ENCODE measurements around the gene RAB15.

Gene RAB15

DNA sequence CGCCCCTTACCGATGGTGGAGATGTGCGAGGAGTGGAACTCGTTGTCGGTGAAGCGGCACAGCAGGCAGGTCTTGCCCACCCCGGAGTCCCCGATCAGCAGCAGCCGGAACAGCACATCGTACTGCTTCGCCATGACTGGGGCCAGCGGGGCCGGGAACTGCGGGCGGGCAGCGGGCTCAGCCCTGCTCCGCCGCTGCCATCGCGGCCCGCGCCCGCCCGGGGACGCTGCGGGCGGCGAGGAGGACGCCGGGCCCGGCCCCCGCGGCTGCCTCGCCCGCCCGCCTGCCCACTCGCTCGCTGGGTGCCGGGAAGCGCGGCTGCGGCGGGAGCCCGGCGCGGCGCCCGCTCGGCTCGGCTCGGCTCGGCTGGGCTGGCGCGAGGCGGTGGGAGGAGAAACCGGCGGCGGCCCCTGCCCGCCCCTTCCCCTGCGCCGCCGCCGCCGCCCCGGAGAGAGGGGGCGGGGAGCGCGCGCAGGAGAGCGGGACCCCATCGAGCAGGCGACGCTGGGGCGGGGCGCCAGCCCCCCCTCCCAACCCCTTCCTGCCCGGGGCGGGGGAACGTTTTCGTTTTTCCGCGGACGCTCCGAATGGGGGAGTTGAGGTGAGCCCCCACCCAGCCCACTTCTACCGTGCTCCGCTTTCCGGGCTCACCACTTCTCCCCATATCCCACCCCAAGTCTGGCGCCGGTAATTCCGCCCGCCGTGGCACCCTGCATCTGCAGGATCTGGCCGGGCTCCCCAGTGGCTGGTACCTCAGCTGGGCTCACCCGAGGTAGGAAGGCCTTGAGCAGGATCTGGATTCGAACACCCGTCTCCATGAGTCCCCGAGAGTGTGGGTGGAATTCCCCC lies at the start of gene RAB15:
RAB15 (minus strand) TSS at position 394 of the 849 bp plus-strand sequence; CDS start at position 134, 260 bp downstream.
- peak; percentile 57 for DNase-seq (ENCODE audit: low spot score)

DNA sequence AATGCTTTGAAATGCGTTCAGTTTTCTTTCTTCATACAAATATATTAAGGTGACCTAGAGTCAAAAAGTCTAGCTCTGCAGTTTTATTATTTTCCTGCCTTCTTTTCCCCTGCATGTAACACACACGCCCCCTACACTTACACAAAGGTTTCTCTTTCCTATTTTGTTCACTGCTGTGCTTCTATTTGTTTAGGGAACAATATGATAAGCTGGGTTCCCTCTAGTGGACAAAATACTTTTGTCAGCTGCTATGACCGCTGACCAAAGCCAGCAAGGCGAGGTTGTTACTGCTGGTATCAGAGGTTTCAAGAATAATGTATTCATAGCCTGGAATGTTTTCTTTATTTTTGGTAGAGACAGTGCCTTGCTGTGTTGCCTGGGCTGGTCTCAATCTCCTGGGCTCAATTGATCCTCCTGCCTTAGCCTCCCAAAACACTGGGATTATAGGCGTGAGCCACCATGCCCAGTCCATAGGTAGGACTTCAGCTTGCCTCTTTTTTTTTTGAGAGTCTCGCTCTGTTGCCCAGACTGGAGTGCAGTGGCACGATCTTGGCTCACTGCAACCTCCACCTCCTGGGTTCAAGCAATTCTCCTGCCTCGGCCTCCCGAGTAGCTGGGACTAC lies 47.9 kb upstream of the RAB15 start:
- no peak for DNase-seq (ENCODE audit: low spot score)

DNA sequence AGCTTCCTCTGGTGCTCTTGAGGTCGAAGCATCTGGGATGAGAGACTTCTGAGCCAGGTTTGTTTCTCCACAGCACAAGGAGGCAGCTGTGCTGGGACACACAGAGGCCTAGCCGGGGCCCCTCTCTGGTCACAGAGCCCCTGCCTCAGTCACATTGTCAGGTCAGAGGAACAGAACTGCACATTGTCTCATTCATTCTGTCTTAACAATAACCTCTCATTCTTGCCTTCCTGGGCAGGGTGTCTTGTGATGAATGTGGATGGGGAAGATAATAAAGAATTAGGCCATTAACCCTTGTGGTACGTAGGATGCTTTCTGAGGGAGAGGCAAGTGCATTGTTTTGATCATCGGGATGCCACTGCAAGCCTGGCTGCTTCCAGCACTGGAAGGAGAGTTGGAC lies 44.3 kb upstream of the RAB15 start:
- no peak for DNase-seq (ENCODE audit: low spot score)

DNA sequence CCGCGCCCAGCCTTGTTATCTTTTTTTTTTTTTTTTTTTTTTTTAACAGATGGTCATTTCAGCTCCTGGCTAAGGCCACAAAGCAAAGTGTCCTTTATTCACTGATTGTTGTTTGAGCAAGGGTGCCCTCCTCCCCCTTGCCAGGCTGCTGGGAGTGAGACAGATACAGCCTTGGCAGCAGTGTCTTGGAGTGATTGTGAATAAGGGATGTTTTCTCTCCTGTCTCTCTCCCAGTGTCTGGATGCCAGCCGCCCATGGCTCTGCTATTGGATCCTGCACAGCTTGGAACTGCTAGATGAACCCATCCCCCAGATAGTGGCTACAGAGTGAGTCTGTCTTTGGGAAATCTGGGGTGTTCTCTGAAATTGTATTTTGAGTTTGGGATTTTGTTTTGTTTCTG lies 43.3 kb upstream of the RAB15 start:
- no peak for DNase-seq (ENCODE audit: low spot score)

DNA sequence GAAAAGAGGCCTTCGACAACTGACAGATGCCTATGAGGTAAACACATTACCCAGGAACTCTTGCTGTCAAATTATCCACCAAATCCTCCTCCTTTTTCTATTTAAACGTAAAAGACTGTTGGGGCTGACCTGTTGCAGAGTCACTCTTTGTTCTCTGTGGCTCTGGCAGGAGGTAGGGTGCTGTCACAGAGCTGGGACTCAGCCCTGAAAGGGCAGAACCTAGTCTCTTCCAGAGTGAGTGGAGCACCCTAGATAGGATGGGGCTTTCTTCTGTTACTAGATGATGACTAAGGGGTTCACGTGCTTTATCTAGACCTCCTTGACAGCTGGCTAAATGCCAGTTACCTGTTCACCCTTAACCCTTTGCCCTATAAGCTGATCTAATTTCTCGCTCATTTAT lies 40.2 kb upstream of the RAB15 start:
- DNase-seq (ENCODE audit: low spot score): no peak

DNA sequence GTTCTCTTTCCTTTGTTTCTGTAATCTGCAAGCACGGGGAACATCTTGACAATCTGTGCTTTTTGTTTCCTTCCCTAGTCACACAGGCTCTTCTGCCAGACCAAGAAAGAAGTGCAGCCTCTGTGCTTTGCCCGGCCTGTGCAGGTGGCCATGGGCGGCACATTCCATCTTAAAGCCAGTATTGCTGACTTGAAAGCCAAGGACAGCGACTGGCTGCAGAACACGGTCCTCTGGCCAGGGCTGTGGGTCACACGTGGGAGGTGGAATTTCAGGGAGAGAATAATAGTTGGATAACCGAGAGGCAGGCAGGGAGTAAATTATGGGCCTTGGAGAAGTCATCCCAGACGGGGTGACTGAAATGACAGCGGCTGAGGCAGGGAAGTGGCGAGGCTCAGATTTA lies 39.4 kb upstream of the RAB15 start:
- no peak for DNase-seq (ENCODE audit: low spot score)

DNA sequence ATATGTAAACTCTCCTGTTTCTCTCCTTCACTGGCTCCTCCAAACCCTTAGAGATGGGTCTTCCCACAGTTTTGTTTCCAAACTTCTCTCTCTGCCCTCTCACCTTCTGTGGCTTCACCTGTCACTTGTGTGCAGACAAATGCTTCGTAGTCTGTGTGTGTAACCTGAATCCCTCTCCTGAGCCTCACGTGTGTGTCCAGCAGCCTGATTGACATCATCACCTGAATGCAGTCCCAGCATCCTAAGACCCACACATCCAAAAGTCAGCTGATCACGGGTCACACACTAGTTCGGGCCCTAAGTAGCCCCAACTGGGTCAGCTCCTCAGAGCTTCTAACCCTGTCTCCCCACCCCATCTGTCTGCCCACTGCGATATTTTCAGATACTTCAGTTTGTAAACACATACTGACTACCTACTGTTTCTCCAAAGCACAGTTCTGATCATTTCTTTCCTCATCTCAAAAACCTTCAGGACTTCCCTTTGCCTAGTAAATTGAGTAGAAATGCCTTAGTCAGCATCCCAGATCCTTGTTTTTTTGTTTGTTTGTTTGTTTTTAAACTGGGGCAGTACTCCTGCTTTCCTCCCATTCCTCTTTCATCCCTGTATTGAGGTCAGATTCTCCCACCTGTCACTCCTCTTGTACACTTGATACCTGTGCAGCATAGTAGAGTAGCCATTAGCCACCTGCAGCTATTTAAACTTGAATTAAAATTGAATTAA lies 38.2 kb upstream of the RAB15 start:
- no peak for DNase-seq (ENCODE audit: low spot score)

DNA sequence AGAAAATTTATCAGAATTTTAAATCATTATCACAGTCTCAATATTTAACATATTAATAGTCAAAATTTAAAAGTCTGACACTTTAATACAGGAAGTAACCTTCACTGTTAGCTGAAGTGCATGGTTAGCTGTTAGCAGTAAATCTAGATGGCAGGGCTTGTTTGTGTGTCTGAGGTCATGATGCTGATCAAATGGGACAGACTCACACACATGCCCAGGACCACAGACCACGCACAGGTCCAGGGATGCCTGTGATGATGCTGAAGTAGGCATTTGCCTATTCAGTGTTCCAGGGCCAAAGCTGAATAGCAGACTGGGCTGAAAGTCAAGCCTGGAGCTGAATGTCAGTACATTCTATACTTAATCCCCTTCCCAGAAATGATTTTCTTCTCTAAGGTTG lies 35.1 kb upstream of the RAB15 start:
- no peak for DNase-seq (ENCODE audit: low spot score)

DNA sequence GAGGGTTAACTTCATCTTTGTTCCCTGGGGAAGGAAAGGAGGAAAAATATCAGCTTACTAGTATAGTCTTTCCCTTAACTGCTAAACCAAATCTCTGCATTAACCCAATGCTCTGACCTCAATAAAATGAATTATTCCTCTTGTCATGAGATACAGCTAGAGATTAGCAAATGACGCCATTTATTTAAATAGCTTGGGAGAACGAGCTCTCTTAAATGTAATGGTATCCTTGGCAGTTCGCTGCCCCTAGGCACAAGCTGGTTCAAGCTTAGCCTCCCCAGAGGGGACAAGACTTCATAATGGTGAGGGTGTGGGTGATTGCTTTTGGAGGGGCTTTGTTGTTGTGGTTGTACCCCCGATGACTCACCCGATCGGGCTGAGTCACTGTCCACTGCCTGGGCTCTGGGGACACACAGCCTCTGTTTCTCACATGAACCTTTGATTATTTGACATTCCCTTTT lies 34.2 kb upstream of the RAB15 start:
- no peak for DNase-seq (ENCODE audit: low spot score)

DNA sequence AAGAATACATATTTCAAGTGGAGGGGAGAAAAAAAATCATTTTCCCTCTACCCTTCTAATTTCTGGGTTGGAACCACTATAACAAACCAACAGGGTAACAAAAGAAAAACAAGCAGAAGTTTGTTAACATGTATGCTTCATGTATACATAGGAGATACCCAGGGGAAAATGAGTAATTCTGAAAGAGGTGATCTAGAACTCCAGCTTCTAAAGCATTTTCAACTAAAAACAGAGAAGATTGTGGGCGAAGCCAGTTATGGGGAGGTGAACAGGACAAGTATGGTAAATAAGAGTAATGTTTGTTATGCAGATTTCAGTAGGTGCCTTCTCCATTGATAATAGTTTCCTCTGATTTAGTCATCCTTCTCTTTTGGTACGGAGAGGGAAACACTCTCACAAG lies 31.3 kb upstream of the RAB15 start:
- DNase-seq (ENCODE audit: low spot score): no peak

DNA sequence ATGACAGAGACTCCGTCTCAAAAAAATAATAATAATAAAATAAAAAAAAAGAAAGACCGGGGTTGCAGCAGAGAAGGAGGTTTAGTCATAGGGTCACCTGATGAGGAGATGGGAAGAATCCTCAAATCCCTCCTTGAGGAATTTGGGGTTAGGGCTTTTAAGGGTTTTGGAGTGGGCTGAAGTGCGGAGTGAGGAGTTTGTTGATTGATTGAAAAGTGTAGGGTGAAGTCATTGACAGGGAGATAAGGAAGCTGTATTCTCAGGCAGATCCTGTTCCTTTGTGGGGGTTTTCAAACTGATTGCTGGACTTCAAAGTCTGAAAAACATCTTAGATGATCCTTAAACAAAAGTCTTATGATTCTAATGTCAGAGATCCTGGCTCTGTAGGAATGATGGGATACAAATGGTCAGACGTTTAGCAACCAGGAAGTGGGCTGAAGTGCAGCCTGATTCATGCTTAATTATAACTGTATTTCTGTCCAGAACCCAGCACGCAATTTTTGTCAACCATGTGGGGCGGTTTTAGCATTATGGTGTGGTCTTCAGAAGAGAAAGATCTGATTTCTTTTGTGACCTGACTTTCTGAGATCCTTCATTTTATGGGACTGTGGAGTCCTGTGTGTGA lies 30.6 kb upstream of the RAB15 start:
- DNase-seq (ENCODE audit: low spot score): no peak

DNA sequence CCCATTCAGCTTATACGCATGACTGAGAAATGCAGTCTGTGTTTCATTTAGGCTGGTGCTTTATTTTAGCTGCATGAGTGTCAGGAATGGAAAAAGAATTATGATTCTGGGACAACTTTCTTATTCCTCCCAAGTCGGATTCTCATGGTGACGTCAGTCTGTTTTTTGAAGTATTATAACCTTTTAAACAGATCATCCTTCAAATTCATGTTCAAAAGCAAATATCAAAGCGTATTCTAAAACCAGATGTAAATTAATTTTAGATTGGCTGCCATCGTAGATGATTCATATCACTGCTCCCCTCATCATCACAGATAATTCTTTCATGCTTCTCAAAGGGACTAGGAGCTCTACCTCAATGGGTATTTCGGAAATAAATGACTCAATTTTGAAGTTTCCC lies 29.6 kb upstream of the RAB15 start:
- no peak for DNase-seq (ENCODE audit: low spot score)

DNA sequence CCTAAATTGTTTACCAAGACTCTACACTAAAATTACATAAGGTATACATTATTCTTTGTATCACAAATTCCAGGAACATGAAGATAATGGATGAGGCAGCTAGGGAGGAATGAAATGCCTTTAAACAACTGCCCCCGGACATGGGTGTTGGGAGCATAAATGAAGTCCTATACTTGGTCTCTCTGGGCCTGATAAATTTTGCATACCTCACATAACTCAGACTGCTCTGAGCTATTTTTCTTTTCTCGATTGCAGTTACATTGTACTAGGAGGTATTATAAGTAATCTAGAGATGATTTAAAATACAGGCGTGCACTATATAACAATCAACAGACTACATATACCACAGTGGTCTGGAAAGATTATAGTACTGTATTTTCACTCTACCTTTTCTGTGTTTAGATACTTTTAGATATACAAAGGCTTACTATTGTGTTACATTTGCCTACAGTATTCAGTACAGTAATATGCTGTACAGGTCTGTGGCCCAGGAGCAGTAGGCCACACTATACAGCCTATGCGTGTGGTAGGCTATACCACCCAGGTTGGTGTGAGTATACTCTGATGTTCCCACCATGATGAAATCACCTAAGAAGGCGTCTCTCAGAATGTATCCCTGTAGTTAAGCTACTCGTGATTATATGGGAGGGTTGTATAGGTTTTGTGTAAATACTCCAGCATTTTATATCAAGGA lies 28.9 kb upstream of the RAB15 start:
- no peak for DNase-seq (ENCODE audit: low spot score)

DNA sequence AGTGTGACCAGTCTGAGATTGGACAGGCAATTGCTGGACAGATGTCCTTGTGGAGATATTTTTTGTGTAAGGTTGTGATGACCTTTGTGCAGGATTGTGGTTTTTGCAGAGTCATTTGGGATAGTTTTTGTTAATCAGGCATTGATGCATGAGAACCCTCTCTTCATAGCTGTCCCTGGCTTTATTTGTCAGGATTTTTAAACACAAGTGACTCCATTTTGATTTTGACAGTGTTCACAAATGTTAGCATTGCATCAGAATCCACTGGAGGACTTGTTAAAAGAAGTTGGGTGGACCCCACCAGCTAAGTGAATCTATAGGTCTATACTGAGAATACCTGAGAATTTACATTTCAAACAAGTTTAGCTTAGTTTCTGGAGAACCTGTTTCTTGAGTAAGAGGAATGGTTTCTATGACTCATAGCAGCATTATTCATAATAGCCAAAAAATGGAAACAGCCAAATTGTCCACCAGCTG lies 26.4 kb upstream of the RAB15 start:
- no peak for DNase-seq (ENCODE audit: low spot score)

DNA sequence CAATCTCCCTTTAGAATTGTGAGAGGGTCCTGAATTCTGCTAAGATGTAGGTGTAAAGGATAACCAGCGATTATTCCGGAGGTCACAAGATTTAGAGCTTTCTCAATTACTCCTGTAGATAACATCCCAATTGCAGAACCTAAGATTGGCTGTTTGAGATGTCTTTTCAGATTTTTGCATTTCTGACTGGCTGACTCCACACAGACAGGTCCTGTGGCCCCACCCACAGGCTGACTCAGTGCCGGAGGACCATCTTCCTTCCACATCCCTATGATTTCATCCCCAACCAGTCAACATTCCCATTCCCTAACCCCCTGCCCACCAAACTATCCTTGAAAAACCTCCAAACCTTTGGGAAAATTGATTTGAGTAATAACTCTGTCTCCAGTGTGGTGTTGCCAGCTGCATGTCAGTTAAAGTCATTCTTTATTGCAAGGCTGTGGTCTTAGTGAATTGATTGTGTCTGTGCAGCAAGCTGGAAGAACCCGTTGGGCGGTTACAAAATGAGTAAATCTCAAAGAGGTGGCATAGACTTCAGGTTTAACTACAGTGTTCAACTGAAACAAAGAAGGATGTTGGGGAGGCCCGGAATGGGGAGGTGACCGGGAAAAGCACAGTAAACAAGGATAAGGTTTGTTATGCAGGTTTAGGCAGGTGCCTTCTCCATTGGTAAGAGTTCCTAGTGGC lies 25.1 kb upstream of the RAB15 start:
- DNase-seq (ENCODE audit: low spot score): no peak

DNA sequence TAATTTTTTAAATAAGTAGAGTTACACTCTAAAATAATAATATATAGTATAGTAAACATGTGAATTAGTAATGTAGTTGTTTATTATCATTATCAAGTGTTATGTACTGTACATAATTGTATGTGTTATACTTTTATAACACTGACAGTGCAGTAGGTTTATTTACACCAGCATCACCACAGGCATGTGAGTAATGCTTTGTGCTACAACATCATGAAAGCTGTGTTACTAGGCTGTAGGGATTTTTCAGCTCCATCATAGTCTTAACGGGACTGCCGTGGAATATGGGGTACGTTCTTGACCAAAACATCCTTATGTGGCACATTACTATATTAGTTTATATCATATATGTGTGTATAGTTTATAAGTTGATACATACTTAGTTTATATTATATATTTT lies 23.2 kb upstream of the RAB15 start:
- DNase-seq (ENCODE audit: low spot score): no peak

DNA sequence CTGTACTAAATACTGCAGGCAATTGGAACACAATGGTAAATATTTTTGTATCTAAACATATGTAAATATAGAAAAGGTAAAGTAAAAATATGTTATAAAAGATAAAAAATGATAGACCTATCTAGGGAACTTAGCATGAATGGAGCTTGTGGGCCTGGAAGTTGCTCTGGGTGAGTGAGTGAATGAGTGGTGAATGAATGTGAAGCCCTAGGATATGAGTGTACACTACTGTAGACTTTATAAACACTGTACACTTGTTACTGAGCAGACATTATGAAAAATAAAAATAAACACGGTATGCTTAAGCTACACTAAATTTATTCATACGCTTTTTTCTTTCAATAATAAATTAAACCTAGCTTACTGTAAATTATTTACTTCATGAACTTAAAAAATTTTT lies 22.4 kb upstream of the RAB15 start:
- DNase-seq (ENCODE audit: low spot score): no peak

DNA sequence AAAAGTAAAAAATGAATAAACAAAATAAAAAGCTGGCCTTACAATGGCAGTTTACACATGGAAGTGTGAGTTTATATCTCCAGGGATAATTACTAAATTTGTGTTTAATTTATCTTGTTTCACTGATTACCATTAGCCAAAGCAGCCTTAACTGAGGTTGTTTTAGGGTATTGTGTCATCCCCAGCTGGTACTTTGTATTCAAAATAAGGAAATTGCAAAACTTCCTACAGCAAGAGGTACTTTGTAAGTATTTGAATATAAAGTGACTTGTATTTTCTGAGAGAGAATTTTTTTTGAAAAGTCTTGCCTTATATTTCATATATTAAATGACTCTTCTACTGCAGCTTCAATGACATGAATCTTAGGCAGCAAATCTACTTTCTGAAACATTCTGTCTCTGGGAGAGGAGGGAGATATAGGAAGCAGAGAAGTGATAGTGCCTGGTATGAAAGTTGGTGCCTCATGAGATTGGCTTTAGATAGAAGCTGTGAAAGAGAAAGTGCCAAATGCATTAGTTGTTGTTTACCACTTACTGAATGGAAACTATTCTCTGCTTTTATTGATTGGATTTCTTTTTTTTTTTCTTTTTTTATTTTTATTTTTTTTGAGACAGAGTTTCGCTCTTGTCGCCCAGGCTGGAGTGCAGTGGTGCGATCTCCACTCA lies 21.3 kb upstream of the RAB15 start:
- DNase-seq (ENCODE audit: low spot score): no peak

DNA sequence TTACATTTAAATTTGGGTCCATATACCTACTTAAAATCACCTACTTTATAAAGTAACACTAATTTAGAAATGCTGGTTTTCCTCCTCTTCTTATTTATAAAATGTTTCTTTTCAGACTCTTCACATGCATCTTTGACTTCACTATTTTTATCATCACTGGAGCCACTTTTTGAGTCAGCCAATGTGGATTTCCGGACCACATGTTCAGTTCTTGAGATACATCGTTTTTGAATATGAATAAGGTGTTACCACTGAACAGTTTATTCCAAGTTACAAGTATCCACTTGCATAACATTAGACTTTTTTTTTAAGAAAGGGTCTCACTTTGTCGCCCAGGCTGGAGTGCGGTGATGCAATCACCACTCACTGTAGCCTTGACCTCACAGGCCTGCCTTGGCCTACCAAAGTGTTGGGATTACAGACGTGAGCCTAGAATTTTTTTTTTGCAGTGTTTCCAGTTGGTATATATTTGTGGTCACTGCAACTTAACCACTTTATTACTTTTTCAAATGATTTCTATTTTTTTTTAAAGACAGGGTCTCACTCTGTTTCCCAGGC lies 20.3 kb upstream of the RAB15 start:
- no peak for DNase-seq (ENCODE audit: low spot score)

DNA sequence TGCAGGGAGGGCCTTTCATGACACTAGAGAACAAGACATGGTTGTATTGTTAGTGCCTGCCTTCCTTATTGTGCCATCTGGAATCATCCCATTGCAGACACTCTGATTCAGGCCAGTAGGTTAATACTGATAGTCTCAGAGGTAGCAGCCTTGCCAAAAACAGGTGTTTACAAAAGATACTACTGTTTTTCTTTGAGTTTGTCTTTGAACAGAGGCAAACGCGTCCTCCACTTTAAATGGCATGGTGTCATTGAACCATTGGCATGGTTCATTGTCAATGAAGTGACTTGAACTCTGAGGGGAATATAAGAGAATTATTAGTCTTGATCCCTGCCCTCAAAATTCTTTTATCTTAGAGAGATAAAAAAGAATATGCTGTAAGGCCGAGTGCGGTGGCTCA lies 18.8 kb upstream of the RAB15 start:
- DNase-seq (ENCODE audit: low spot score): no peak

Measured in germinal center (tissue), 1 donor.